Right kidney (tissue), 1 donor: ENCODE results near the gene RASA3.
"Not testable (repeated sequence)": the region's sequence is repeated elsewhere in the genome, so short reads cannot be mapped to it uniquely, and the experiment has no call there.

Experiments used
- DNase-seq: peaks from one replicate; pipeline ENCODE4 v3.0.0-alpha.2; 2016

The RASA3 gene

GRCh38 chr13:114081761-114082681, 50.4 kb downstream of the RASA3 start:
- no peak for DNase-seq

DNA sequence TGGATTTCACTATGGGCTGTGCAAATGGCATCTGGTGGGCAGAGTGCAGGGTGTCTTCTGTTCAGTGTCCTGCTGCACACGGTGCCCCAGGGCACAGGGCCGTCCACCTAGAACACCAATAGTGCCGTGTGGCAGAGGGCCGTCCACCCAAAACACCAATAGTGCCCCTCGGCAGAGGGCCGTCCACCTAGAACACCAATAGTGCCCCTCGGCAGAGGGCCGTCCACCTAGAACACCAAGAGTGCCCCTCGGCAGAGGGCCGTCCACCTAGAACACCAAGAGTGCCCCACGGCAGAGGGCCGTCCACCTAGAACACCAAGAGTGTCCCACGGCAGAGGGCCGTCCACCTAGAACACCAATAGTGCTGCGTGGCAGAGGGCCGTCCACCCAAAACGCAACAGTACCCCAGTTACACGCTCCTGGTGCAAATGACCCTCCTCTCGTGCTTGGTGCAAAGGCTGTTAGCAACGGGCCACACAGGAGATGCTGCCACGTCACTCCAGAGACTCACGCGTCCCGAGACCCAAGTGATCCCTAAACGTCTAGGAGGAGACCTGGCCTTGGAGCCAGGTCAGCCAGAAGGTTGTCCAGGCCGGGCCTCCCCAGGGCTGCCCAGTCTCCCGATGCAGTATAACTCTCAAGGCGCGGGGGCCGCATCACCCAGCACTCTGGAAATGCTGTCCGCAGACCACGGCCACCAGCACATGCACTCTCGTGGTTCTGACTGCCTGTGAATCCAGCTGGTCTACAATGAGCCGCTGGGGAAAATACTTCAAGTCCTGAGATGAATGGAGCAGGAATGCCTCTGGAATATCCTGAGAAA, 51.5 kb downstream of the RASA3 start:
- no peak for DNase-seq

DNA sequence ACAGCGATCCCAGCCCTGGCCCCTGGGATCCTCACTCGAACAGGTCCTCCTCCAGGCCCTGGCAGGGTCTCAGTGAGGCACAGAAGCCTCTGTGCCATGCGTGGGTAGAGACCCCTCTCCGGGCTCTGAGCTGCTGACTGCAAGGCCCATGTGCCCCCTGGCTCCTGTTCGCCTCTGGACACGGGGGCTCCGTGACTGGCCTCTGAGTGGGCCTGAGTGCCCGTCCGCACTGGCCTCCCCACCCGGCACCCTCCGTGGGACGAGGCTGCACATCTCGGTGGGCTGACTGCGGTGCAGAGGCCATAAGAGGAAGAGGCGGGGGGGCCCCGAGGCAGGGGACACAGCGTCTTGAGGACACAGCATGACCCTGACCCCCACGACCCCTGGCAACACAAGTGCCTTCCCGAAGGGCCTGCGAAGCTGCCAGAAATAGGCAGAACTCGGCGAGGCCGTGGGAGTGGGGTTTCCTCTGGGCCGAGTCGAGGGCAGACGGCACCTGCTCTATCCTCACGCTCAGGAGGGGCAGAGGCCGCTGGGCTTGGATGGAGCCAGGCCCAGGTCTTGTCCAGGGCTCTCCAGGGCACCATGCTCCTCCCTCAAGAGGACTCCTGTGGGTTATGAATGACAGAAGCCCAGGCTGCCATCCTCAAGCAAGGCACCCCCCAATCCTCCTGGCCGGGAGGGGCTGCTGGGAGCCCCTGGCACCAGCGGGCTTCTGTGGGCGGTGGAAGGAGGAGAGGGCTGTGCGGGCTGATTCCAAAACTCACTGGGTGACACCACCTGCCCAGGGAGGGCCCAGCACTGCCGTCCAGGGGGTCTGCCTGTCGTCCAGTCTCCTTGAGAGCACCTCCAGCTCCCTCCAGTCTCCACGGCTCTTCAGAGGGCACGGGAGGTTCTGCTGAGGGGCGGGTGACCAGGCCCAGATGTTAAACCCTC, 52.6 kb downstream of the RASA3 start:
- no peak for DNase-seq

DNA sequence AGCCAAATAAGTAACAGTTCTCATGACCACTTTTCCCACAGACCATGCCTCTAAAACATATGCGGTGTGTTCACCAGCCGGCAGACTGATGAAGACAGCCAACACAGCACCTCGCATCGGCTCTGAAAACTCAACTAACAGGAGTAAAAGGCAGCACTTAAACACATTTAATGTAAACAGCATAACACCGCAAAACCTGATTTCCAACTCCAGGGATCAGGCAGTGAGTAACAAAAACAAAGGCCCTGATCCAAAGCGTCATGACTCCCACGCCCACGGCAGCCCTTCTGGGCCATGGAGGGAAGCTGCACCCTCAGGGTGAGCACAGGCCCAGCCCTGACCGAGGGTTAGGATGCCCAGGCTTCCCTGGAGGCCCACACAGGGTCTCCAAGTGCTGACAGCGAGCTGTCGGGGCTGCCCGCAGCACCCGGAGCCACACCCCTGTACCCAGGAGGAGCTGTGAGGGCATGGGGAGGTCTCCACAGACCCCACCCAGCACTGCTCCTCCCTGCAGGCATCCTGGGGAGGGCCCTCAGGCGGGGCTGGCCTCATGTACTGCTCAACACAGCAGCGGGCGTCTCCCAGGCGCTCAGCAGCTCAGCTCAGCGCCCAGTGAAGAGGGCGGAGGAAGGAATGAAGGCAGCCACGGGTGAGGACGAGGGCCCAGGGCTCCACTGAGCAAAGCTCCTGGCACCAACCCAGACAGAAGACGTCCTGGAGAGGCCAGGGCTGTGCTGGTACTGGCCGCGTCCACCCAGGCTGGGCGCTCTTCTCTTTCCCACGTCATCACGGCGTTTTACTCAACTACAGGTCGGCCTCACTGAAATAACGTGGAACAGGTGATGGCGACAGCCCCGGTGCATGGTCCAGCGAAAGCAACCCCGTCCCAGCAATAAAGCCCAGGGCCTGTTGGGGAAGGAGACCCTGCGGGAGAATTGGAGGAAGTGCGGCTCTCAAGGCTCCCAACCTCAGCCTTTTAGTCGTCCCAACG, 53.7 kb downstream of the RASA3 start:
- DNase-seq, result no peak

- DNase-seq, result no peak
Observed at GRCh38 chr13:114077933-114078325, 54.5 kb downstream of the RASA3 start.

GRCh38 chr13:114077099-114077932, 55.1 kb downstream of the RASA3 start:
- no peak for DNase-seq

DNA sequence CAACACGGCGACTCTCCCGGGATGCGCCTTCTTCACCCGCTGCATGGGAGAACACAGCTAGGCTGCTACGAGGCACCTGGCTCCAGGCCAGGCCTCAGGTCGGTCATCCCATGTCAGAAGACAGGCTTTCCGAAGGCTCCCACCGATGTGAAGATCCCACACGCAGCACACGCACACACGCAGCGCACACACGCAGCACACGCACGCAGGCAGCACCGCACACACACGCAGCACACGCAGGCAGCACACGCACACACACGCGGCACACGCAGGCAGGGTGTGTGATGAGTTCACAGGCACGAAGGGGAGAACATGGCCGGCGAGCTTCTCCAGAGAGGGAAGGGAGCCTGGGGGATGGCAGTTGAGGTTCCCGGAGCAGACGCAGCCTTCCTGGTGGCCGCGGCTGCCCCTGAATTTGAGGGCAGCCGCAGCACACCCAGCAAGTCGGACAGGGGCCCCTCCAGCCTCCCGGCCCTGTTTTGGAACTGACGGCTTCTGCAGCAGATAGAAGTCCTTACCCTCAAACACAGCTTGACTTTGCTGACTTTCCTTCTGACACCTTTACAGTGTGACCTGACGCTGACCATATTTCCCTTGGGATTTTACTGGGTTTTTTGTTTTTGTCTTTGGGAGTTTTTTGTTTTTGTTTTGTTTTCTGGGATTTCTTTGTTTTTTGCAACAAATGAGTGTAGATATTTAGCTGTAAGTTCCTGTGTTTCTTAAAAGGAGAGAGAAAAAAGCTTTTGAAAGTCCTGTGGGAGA, 55.9 kb downstream of the RASA3 start:
- DNase-seq, result no peak

GRCh38 chr13:114075811-114076210, 56.6 kb downstream of the RASA3 start:
- not testable (repeated sequence) for DNase-seq

DNA sequence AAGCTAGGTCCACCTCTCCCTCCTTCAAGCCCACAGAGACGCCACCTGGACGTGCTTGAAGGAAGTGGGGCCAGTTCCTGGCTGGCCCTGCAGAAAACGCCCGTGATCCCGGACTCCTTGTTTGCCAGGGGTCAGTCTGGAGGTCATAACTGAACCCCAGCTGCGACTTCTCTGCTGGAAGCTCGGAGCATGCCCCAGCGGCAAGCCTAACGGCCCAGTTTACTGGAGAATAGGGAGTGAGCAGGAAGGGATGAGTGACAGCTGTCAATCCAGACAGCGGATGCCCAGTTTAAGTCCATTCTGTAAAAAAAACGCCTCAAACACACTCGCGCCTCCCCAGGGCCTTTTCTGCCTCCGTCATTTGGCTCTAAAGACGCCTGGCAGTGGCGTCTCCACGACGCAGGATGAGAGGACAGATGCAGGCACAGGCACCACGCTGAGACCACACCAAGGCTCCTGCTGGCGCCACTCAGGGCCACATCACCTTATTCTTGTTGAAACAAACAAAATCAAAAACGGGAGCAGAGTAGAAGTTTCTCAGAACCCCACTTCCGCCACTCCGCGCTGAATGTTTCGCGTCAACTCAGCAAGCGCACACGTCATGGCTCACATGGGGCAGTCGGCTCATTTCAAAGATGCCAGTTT, 57.6 kb downstream of the RASA3 start:
- DNase-seq, result no peak

- no peak for DNase-seq
Observed at GRCh38 chr13:114073881-114074612, 58.4 kb downstream of the RASA3 start.

DNA sequence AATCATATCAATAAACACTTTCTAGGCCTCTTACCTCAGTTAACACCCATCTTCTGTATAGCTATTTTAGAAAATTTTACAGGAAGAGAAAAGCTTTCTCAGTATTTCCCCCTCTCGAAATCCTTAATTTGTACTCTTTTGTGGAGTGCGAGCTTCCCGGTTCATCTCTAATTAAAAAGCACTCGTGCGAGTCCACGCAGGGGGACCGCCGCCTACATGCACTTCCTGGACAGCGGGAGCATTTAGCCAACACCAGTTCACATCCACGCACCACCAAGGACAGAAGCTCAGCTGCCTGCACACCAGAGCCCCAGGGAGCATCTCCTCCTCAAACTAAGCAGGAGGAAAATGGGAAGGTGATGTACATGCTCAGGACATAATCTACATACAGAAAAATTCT, 60.0 kb downstream of the RASA3 start:
- no peak for DNase-seq

GRCh38 chr13:114071991-114072390, 60.4 kb downstream of the RASA3 start:
- no peak for DNase-seq

- DNase-seq, result no peak
Observed at GRCh38 chr13:114071410-114071809, 61.0 kb downstream of the RASA3 start.

DNA sequence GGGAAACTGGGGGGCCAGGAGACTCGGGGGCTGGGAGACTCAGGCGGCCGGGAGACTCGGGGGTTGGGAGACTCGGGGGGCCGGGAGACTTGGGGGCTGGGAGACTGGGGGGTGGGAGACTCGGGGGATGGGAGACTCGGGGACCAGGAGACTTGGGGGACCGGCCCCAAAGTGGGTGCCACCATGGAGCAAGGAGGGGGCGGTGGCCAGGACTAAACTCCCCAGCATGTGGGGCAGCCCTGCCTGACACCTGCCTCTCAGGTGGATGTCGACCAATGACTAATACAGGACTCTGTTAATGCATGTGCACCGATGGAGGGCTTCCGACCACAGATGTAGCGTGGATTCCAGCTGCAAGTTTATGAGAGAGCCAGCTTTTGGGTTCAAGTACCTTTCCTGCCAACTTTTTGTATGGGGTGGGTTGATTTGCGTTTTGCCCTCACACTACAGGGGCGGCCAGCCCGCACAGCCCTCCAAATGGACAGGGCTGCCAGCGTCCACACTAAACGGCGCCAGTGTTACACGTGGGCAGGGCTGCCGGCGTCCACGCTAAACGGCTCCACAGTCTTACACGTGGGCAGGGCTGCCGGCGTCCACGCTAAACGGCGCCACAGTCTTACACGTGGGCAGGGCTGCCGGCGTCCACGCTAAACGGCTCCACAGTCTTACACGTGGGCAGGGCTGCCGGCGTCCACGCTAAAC, 62.2 kb downstream of the RASA3 start:
- no peak for DNase-seq

GRCh38 chr13:114069376-114070097, 62.9 kb downstream of the RASA3 start:
- DNase-seq, result no peak

DNA sequence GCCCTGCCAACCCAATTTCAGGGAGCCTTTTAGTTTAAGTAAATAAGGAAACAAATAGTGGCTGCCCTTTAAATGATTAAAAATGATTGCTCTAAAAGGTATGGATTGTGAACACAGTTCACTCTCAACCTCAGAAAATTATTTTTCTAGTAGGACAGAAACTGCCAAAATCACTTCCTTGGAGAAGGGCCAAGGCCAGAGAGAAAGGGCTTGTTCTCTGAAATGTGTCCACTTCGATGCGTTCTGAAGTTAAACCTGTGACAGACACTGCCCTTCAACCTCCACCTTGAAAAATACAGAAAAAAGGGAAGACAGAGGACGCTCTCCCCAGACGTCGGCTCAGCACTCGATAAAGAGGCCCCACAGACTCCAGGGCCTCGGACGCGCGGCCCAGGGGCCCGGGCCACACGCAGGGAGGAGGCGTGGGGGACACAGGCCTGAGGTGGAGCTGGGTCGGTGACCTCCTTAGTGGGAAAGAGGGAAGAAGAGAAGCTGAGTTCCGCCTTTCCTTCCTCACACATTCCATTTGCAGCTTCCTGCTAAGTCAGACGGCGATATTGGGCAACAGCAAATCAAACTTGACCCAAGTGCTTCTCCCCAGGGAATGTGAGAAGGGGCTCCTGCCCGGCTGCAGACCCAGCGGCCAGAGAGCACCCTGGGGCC, 63.6 kb downstream of the RASA3 start:
- no peak for DNase-seq
